T-helper 9 cell (primary cell): Measurements from ENCODE around the gene PICALM.
"Not testable (repeated sequence)": the region's sequence is repeated elsewhere in the genome, so short reads cannot be mapped to it uniquely, and the experiment has no call there.

Experiments
- DNase-seq: peaks from one replicate; pipeline ENCODE4 v3.0.0-alpha.2; 2020

The PICALM gene

DNA sequence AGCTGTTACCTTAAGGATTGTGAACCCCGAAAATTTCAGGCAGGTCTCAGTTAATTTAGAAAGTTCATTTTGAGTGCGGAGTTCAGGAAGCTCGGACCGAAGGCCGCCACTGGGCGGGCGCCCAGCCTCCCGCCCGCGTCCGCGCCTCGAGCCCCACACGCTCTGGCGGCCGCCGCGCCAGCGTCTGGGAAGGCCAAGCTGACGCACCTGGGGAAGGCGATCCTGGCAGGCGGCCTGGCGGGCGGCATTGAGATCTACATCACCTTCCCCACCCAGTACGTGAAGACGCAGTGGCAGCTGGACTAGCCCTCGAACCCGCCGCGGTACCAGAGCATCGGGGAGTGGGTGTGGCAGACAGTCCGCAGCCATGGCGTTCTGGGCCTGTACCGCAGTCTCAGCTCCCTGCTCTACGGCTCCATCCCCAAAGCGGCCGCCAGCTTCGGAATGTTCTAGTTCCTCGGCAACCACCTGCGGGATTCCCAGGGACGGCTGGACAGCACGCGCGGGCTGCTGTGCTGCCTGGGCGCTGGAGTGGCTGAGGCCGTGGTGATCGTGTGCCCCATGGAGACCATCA lies 134.2 kb downstream of the PICALM start:
- DNase-seq: no peak

DNA sequence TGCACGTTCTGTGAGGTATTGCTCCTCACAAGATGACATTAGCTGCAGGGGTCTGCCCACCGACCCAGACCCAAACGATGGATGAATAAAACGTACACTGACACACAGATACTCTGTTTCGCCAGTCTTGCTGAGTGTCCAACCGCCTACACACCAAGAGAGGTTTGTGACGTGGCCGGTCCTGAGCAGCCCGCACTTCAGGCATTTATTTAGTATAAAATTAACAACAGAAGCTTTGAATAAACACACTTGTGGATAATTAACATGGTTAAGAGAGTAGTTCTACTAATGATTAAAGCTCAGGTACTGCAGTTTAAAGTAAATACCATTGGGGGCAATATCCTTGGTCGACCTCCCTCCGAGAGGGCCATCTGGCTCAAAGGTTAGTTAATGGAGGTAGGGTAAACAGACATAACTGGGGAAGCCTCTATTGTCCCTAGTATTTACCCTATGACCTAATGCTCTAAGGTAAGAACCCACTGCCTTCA lies 138.0 kb downstream of the PICALM start:
- DNase-seq: no peak

DNA sequence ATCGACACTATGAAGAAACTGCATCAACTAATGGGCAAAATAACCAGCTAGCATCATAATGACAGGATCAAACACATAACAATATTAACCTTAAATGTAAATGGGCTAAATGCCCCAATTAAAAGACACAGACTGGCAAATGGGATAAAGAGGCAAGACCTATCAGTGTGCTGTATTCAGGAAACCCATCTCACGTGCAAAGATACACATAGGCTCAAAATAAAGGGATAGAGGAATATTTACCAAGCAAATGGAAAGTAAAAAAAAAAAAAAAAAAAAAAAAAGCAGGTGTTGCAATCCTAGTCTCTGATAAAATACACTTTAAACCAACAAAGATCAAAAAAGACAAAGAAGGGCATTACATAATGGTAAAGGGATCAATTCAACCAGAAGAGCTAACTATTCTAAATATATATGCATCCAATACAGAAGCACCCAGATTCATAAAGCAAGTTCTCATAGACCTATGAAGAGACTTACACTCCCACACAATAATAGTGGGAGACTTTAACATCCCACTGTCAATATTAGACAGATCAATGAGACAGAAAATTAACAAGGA lies 142.2 kb downstream of the PICALM start:
- not testable (repeated sequence) for DNase-seq

DNA sequence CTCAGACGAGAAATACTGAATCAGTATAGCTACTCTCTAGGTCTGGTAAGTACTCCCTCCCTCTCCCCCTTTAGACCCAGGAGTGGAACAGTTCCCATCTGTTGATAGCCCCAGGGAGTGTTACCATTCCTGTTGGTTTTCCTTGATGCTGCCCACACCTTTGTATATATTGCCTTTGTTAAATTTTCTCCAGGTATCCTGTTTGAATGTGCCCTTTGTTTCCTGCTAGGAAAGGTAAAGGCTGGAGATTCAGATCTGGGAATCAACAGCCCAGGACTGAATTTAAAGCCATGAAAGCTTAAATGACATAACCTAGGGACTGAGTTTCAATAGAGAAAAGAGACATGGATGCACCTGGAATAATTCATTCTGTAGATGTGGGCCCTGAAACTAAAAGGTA lies 145.4 kb downstream of the PICALM start:
- no peak for DNase-seq

DNA sequence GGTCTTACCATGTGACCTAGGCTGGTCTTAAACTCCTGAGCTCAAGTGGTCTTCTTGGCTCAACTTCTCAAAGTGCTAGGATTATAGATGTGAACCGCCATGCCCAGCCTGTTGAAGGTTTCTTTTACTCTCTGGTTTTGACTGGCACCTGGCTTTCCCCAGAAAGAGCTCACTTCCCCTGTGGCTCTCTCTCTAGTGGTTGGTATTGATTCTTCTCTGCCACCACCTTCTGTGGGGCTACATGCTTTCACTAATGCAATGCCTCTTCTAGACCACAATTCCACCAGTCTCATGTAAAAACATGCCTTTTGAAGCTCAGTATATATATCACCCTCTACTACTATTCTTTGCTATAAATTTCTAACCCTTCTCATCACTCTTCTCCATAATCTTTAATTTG lies 146.5 kb downstream of the PICALM start:
- DNase-seq: no peak

DNA sequence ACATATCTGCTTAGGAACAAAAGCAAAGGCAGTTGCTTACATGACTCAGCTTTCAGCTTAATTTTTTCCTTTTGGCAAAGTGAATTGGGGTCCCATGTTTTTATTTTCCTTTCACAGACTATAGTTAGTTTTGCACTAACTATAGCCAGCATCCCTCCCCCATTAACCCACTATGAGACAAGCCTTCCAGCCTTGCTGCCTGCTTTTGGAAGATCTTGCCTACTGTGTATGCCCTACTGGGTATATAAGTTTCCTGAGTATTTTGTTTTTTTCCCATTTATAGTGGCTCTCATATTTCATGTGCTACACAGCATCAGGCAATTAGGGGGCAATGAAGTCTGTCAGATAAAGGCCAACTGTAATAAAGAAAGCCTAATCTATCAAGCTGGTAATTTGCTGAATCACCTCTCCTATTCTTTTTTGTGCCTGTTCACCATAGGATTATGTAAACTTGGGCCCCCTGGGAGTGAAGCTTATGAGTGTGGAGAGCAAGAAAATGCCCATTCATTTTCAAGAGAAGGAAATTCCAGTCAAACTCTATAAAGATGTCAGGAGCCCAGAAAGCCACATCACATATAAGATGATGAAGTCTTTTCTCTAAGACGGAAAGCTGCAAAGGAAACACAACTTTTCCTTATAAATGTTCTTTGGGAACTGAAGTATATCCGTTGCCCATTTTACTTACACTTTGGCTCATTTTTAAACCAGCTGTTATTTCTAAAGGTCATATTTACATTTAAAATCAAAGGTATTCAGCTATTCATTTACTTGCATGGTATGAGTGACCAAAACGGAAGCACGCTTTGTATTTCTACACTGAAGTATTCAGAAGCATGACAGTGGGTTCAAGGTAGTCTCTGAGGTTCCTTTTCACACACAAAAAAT lies 149.7 kb downstream of the PICALM start:
- DNase-seq: no peak

DNA sequence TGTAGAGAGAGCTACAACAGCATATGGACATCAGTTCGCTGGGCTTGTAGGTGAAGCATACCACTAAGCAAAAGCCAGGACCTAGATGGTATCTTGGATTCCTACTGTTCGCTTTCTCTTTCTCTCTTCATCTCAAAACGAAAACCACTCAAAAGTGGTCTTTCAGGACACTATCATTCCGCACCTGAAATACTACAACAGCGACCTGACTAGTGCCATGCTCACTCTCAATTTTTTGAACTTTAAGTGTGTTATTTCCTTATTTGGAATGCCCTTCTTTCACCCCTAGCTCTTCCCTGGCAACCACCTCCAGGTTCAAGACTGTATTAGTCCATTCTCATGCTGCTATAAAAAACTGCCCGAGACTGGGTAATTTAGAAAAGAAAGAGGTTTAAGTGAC lies 154.5 kb downstream of the PICALM start:
- DNase-seq: no peak

DNA sequence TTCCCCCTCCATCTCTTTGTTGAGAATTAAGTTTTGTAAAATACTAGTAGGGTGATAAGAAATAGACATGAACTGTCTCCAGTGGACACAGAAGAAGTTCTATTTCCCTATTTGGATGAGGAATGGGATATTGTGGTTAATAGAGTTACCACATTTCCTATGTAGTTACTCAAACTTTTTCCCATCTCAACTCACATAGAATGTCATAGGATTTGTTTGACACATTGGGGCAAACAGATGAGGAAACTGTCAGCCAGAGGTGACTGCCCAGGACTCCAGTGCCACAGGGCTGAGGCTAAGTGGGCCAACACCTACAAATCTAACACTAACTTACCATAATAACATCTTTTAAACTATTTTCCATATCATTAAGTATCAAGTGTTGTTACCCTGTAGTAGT lies 155.4 kb downstream of the PICALM start:
- no peak for DNase-seq

DNA sequence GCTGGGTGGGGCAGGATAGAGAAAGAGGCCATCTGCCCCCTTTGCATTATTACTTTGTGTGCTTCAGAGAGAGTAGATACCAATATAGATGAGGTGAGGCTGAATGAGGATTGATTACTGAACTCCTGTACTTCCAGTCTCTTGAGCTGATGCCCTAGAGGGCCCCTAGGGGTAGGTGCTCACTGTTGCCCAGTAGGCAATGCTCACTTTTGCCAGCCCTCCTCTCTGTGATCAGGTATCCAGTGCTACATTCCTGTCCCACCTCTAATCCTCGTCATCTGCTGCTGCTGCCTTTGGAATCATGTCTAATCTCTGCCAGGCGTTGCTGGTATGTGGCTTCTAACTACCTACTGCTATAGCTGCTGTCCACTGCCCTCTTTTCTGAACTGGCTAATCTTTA lies 156.5 kb downstream of the PICALM start:
- no peak for DNase-seq
